SK-N-SH (cell line): Measurements from ENCODE around the gene CHST11.

Experiments
- CTCF ChIP-seq: fragments of 200-600 bp; sonication (generic); IDR thresholded peaks from 2 replicates; pipeline ENCODE4 v1.6.1; 2017; ENCODE audit warnings: antibody characterized with exemption, mild to moderate bottlenecking, moderate library complexity
- EP300 ChIP-seq, 2 experiments: IDR thresholded peaks; 2 replicates each; pipeline versions ENCODE4 v1.4.0 to v1.6.1; 2012; ENCODE audit warnings: borderline replicate concordance in 1 of 2, low read depth in 1 of 2, low read length in 1 of 2
- IRF3 ChIP-seq: fragments of 150-350 bp; IDR thresholded peaks from 2 replicates; pipeline ENCODE4 v1.6.1; 2016; ENCODE audit warnings: mild to moderate bottlenecking, low read depth, low read length
- TAF1 ChIP-seq: IDR thresholded peaks from 2 replicates; pipeline ENCODE4 v1.6.1; 2012; ENCODE audit warnings: low read depth, mild to moderate bottlenecking, low read length, moderate library complexity, borderline replicate concordance

GRCh38 chr12:104410786-104411185, 46.0 kb upstream of the CHST11 start:
- no peak for TF ChIP-seq CTCF
- no peak for TF ChIP-seq IRF3
- no peak for TF ChIP-seq TAF1
- no peak for TF ChIP-seq EP300 (IDR thresholded peaks at IDR 0.05; ENCODE audit: borderline replicate concordance in 1 of 2, low read depth in 1 of 2, low read length in 1 of 2)
